Stimulated activated naive CD8-positive, alpha-beta T cell treated with anti-CD3 and anti-CD28 coated beads, Interleukin-15, amount 100 ng/mL, for 72 hours (primary cell): ENCODE results near the gene TUFT1.

ENCODE experiments used
- ATAC-seq: fragments of 150-1000 bp; cut with Tn5 transposase; 2 replicates; pipeline ENCODE4 v1.10.0; 2021; ENCODE audit warnings: mild to moderate bottlenecking, moderate library complexity
- DNase-seq, 2 donors: peaks; one replicate each; pipeline ENCODE4 v3.0.0; 2021 to 2022
- H3K27ac Mint-ChIP-seq, 2 donors: one replicate each; pipeline ENCODE4 v1.8.0; 2022; ENCODE audit warnings: mild to moderate bottlenecking in 2 of 2, mixed read lengths in 2 of 2, moderate library complexity in 2 of 2
- H3K27me3 Mint-ChIP-seq: one replicate; pipeline ENCODE4 v1.8.0; 2022; ENCODE audit warnings: mixed read lengths
- H3K4me1 Mint-ChIP-seq: one replicate; pipeline ENCODE4 v1.8.0; 2022; ENCODE audit warnings: mild to moderate bottlenecking, mixed read lengths
- H3K4me3 Mint-ChIP-seq, 2 donors: one replicate each; pipeline ENCODE4 v1.8.0; 2022; ENCODE audit warnings: mild to moderate bottlenecking in 2 of 2, mixed read lengths in 2 of 2, moderate library complexity in 1 of 2
- H3K9me3 Mint-ChIP-seq, 2 donors: one replicate each; pipeline ENCODE4 v1.8.0; 2022; ENCODE audit warnings: mixed read lengths in 2 of 2

Gene TUFT1

DNA sequence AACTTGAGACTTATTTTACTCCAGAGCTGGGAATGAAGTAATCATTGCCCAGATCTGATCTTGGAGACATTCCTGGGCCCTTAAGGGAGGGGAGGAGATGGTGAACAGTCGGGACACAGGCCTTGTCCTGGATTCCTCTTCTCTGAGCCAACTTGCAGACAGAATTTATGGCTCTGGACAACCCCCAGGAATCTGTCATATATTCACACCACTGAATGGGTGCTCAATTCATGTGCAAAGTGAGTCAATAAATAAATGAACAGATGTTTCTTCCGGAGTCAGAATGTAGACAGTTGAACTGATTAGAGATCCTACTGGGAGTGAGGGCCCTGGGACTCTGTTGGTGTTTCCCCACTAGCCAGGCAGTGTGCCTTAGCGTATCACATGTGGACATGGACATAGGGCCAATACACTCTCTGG is 2.6 kb downstream of the TUFT1 start:
- peaks cover 25% of the 10 kb centered on the region for H3K27me3 Mint-ChIP-seq
- peak overlapping the region in 1 of 2 donors; percentile 42 for H3K27ac Mint-ChIP-seq
- no peak for ATAC-seq
- H3K4me1 Mint-ChIP-seq = peaks cover 27% of the 10 kb centered on the region
- DNase-seq = no peak
- no peak overlapping the region for H3K4me3 Mint-ChIP-seq
- H3K9me3 Mint-ChIP-seq = no peaks in the 10 kb centered on the region

DNA sequence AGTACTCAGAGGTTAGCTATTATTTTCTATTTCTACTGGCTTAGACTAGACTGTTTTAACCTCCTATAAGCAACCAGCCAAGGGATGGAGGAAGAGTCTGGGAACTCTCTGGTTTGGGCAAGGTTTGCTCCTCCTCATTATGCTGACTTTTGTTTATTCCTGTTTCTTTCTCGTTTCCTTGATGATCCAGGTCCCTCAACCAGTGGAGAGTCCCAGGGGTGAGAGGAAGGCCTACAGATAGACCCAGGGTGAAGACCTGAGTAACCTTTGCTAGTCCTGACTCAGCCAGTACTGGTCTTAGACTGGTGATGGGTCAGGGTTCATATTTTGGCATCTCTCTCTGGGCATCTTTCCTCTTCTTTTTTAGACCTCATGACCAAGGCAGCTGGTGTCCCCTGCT is 5.4 kb downstream of the TUFT1 start:
- peaks cover 18% of the 10 kb centered on the region for H3K4me1 Mint-ChIP-seq
- no peak overlapping the region for H3K27ac Mint-ChIP-seq
- no peaks in the 10 kb centered on the region for H3K9me3 Mint-ChIP-seq
- DNase-seq (no peak), ATAC-seq (no peak)
- no peak overlapping the region for H3K4me3 Mint-ChIP-seq
- peaks cover 25% of the 10 kb centered on the region for H3K27me3 Mint-ChIP-seq

- ATAC-seq = no peak
- Mint-ChIP-seq H3K4me1 (peaks cover 11% of the 10 kb centered on the region), H3K27ac (no peak overlapping the region), H3K9me3 (no peaks in the 10 kb centered on the region), H3K4me3 (no peak overlapping the region), H3K27me3 (peaks cover 18% of the 10 kb centered on the region)
- DNase-seq = no peak
These were observed 6.2 kb downstream of the TUFT1 start for GRCh38 chr1:151546011-151546925.

DNA sequence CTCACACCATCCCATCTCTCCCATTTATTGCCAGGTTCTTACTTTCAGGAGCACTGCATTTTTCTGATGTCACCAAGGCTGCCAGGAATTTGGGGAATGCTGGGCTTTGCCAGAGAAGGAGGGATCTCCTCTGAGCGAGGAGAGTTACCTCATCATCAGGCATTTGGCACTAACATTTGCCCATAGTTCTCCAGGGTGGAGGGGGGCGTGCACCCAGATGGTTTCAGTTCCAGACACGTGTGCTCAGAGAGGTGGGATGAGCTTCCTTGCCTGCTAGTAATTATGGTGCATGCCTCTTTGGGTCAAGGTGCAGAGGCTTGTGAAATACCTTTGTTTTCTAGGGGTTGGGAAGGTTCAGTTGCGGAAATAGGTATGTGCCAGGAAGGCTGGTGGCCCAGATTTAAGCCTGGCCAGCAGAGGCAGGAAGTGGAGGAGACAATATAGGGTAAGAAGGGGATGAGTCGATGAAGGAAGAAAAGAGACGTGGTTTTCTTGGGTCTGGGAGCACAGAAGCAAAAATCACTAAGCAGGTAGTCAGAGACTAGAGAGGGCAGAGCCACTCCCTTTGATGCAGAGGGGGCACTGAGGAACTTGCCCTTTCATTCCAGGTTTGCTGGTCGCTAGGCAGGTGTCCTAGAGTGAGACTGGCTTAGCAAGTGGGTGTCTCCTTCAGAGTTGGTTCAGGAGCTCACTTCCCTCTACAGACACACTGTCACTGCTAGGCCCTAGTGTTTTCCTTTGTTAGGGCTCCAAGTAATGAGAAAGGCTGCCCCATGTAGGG is 7.2 kb downstream of the TUFT1 start:
- no peak for ATAC-seq
- peaks cover 6% of the 10 kb centered on the region for H3K4me1 Mint-ChIP-seq
- H3K27ac Mint-ChIP-seq = no peak overlapping the region
- peaks cover 7% of the 10 kb centered on the region for H3K27me3 Mint-ChIP-seq
- DNase-seq = no peak
- H3K9me3 Mint-ChIP-seq = no peaks in the 10 kb centered on the region
- H3K4me3 Mint-ChIP-seq = no peak overlapping the region

DNA sequence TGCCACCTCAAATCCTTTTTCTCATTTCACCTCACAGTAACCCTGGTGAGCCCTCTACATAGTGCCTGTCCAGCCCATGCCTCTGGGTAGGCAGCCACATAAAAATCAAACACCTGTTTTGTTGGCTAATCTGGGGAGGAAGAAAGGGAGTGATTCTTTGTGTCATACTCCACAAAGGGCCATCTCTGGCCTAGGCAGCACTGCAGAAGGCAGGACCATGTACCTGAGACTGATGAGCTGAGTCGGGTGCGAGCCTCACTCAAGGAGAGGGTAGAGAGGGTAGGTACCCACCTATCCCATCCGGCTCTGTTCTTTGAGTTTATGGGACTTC is 7.8 kb downstream of the TUFT1 start:
- Mint-ChIP-seq H3K9me3 (no peaks in the 10 kb centered on the region), H3K4me1 (peaks cover 6% of the 10 kb centered on the region), H3K4me3 (no peak overlapping the region), H3K27me3 (peaks cover 2% of the 10 kb centered on the region), H3K27ac (no peak overlapping the region)
- ATAC-seq (no peak), DNase-seq (no peak)

DNA sequence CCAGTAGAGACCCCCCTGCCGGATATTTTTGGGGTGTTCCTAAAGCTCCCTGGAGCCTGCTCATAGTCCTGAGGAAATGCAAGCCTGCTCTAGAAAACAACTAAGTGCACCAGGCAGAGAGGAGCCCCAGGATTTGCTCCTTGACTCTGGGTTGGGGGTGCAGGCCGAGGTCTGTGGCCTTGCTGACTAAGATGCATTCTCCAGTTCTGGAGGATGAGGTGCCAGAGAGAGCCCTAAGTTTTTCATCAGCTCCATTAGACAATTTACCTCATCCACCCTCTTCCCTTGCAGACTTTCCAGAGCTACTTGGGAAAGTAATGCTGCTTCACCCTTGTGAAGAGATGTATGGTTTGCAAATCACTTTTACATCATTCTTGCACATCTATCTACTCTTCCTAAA is 9.1 kb downstream of the TUFT1 start:
- Mint-ChIP-seq H3K27me3 (no peaks in the 10 kb centered on the region), H3K4me3 (no peak overlapping the region), H3K9me3 (no peaks in the 10 kb centered on the region), H3K27ac (peak overlapping the region in 1 of 2 donors; percentile 10), H3K4me1 (peaks cover 6% of the 10 kb centered on the region)
- no peak for ATAC-seq
- DNase-seq = no peak

GRCh38 chr1:151553659-151554058 is 13.6 kb downstream of the TUFT1 start:
- no peaks in the 10 kb centered on the region for H3K9me3 Mint-ChIP-seq
- H3K4me1 Mint-ChIP-seq = no peaks in the 10 kb centered on the region
- no peak for DNase-seq
- H3K27me3 Mint-ChIP-seq = no peaks in the 10 kb centered on the region
- H3K27ac Mint-ChIP-seq = no peak overlapping the region
- H3K4me3 Mint-ChIP-seq = no peak overlapping the region
- ATAC-seq = no peak

GRCh38 chr1:151556052-151556451 is 15.9 kb downstream of the TUFT1 start:
- H3K27ac Mint-ChIP-seq = no peak overlapping the region
- H3K4me1 Mint-ChIP-seq = no peaks in the 10 kb centered on the region
- no peak overlapping the region for H3K4me3 Mint-ChIP-seq
- ATAC-seq (no peak), DNase-seq (no peak)
- no peaks in the 10 kb centered on the region for H3K9me3 Mint-ChIP-seq
- no peaks in the 10 kb centered on the region for H3K27me3 Mint-ChIP-seq

DNA sequence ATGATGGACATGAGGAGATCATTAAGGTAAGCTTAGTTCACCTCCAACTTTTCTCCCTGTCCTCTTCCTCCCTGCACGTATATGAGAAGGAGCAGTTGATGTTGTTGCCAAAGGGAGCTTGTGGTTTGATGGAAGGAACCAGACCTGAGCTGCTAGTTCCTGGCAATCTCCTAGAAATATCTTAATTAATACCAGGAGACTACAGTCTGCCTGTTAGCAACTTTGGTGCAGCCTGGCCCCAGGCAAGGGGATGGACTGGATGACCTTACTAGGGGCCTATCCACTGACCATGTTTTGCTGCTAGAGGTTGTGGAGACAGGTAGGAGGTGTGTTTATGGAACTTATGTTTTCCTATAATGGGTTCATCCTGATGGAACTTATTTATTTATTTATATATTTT is 22.6 kb downstream of the TUFT1 start:
- Mint-ChIP-seq H3K4me3 (no peak overlapping the region), H3K4me1 (no peaks in the 10 kb centered on the region), H3K27ac (no peak overlapping the region), H3K27me3 (no peaks in the 10 kb centered on the region), H3K9me3 (no peaks in the 10 kb centered on the region)
- ATAC-seq (no peak), DNase-seq (no peak)

- Mint-ChIP-seq H3K4me3 (no peak overlapping the region), H3K9me3 (no peaks in the 10 kb centered on the region), H3K27ac (no peak overlapping the region), H3K27me3 (no peaks in the 10 kb centered on the region), H3K4me1 (no peaks in the 10 kb centered on the region)
- DNase-seq = no peak
- no peak for ATAC-seq
These were observed 23.3 kb downstream of the TUFT1 start for GRCh38 chr1:151563376-151563775.

GRCh38 chr1:151565502-151566189 is 25.5 kb downstream of the TUFT1 start:
- DNase-seq = no peak
- no peaks in the 10 kb centered on the region for H3K9me3 Mint-ChIP-seq
- no peak overlapping the region for H3K4me3 Mint-ChIP-seq
- no peak for ATAC-seq
- H3K4me1 Mint-ChIP-seq = no peaks in the 10 kb centered on the region
- H3K27ac Mint-ChIP-seq = no peak overlapping the region
- no peaks in the 10 kb centered on the region for H3K27me3 Mint-ChIP-seq

DNA sequence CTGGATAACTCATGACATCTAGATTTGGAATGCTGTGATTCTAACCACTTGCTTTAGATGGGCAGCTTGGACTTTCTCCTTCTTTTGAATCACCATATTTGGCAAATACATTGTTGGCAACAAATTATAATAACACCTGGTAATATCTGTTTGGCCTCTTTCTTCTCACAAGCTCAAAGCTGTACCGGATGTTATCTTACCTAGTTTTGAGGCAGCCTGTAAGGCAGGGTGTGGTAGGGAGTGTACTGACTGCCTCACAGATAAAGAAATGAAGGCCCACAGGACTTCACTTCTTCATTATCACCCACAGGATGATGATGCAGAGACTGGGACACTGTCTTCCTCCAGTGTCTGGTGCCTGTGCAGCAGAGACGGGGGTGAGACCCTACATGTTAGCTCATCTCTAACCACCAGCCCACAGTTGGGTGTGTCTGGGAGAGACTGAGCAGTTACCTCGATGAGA is 28.5 kb downstream of the TUFT1 start:
- DNase-seq (no peak), ATAC-seq (no peak)
- H3K27me3 Mint-ChIP-seq = no peaks in the 10 kb centered on the region
- H3K4me1 Mint-ChIP-seq = no peaks in the 10 kb centered on the region
- H3K9me3 Mint-ChIP-seq = no peaks in the 10 kb centered on the region
- no peak overlapping the region for H3K4me3 Mint-ChIP-seq
- no peak overlapping the region for H3K27ac Mint-ChIP-seq

GRCh38 chr1:151570819-151571218 is 30.7 kb downstream of the TUFT1 start:
- DNase-seq (no peak), ATAC-seq (no peak)
- Mint-ChIP-seq H3K9me3 (no peaks in the 10 kb centered on the region), H3K27me3 (no peaks in the 10 kb centered on the region), H3K4me3 (no peak overlapping the region), H3K27ac (no peak overlapping the region), H3K4me1 (peaks cover 8% of the 10 kb centered on the region)

- H3K4me1 Mint-ChIP-seq = peaks cover 8% of the 10 kb centered on the region
- peak in 1 of 2 donors; percentile 15 for DNase-seq
- peak overlapping the region in 1 of 2 donors; percentile 72 for H3K27ac Mint-ChIP-seq
- peak; percentile 81 for ATAC-seq
- H3K4me3 Mint-ChIP-seq = no peak overlapping the region
- no peaks in the 10 kb centered on the region for H3K27me3 Mint-ChIP-seq
- H3K9me3 Mint-ChIP-seq = no peaks in the 10 kb centered on the region
These were observed 34.7 kb downstream of the TUFT1 start for GRCh38 chr1:151574575-151575529.

DNA sequence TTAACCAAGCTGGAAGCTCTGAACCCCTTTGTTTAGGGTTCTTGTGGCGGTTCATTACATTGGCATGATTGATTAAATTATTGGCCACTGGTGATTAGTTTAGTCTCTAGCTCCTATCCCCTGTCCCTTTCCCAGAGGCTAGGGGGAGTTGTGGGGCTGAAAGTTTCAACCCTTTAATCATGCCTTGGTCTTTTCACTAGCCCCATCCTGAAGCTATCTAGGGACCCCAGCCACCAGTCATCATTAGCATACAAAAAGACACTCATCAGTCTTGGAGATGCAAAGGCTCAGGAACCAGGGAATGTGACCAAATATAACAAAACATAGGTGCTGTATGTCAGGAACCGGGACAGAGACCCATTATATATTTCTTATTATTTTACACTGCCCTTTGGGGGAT is 37.1 kb downstream of the TUFT1 start:
- Mint-ChIP-seq H3K27me3 (no peaks in the 10 kb centered on the region), H3K9me3 (no peaks in the 10 kb centered on the region), H3K4me1 (peaks cover 8% of the 10 kb centered on the region), H3K27ac (no peak overlapping the region), H3K4me3 (no peak overlapping the region)
- ATAC-seq = no peak
- no peak for DNase-seq
